Skeletal muscle satellite cell (primary cell): Measurements from ENCODE around the gene ACTL10.

Experiments used
- H3K27me3 ChIP-seq: 2 replicates; pipeline ENCODE4 v1.7.0; 2013; ENCODE audit warnings: low read length; ENCODE audit not compliant: control insufficient read depth, insufficient read depth
- H3K36me3 ChIP-seq: 2 replicates; pipeline ENCODE4 v1.7.0; 2013; ENCODE audit warnings: mild to moderate bottlenecking, control low read depth, low read length; ENCODE audit not compliant: insufficient read depth
- H3K4me1 ChIP-seq: 2 replicates; pipeline ENCODE4 v1.7.0; 2013; ENCODE audit warnings: low read length; ENCODE audit not compliant: control insufficient read depth, insufficient read depth
- H3K4me2 ChIP-seq: 2 replicates; pipeline ENCODE4 v1.7.0; 2013; ENCODE audit warnings: mild to moderate bottlenecking, low read length
- H3K4me3 ChIP-seq: 2 replicates; pipeline ENCODE4 v1.7.0; 2013; ENCODE audit warnings: low read length
- H3K9ac ChIP-seq: 2 replicates; pipeline ENCODE4 v1.7.0; 2013; ENCODE audit warnings: mild to moderate bottlenecking, low read depth, low read length, moderate library complexity
- H3K9me3 ChIP-seq: replicated peaks from 2 replicates; pipeline ENCODE4 v1.7.0; 2013; ENCODE audit warnings: mild to moderate bottlenecking, control low read depth, low read length

ACTL10 gene

GRCh38 chr20:33650753-33651561, 15.8 kb upstream of the ACTL10 start:
- Histone ChIP-seq H3K9me3 (no peaks in the 10 kb centered on the region), H3K27me3 (peaks cover 22% of the 10 kb centered on the region), H3K9ac (no peak overlapping the region), H3K4me3 (no peak overlapping the region), H3K4me2 (no peak overlapping the region), H3K4me1 (peaks cover 25% of the 10 kb centered on the region), H3K36me3 (no peaks in the 10 kb centered on the region)

GRCh38 chr20:33651562-33652048, 15.1 kb upstream of the ACTL10 start:
- no peaks in the 10 kb centered on the region for H3K36me3 ChIP-seq
- peaks cover 22% of the 10 kb centered on the region for H3K27me3 ChIP-seq
- no peak overlapping the region for H3K4me2 ChIP-seq
- no peak overlapping the region for H3K4me3 ChIP-seq
- H3K9ac ChIP-seq = no peak overlapping the region
- H3K9me3 ChIP-seq = no peaks in the 10 kb centered on the region
- peaks cover 25% of the 10 kb centered on the region for H3K4me1 ChIP-seq

- Histone ChIP-seq H3K9me3 (no peaks in the 10 kb centered on the region), H3K4me3 (no peak overlapping the region), H3K27me3 (peaks cover 22% of the 10 kb centered on the region), H3K4me2 (no peak overlapping the region), H3K36me3 (no peaks in the 10 kb centered on the region), H3K9ac (no peak overlapping the region), H3K4me1 (peaks cover 13% of the 10 kb centered on the region)
These were observed 13.4 kb upstream of the ACTL10 start for GRCh38 chr20:33653218-33653899.

GRCh38 chr20:33653900-33654596, 12.7 kb upstream of the ACTL10 start:
- Histone ChIP-seq H3K4me3 (no peak overlapping the region), H3K9me3 (no peaks in the 10 kb centered on the region), H3K4me1 (peaks cover 6% of the 10 kb centered on the region), H3K9ac (no peak overlapping the region), H3K4me2 (no peak overlapping the region), H3K36me3 (peaks cover 5% of the 10 kb centered on the region), H3K27me3 (peaks cover 22% of the 10 kb centered on the region)

- peaks cover 10% of the 10 kb centered on the region for H3K36me3 ChIP-seq
- no peaks in the 10 kb centered on the region for H3K9me3 ChIP-seq
- H3K9ac ChIP-seq = no peak overlapping the region
- no peaks in the 10 kb centered on the region for H3K4me1 ChIP-seq
- peaks cover 17% of the 10 kb centered on the region for H3K27me3 ChIP-seq
- no peak overlapping the region for H3K4me2 ChIP-seq
- H3K4me3 ChIP-seq = no peak overlapping the region
These were observed 12.0 kb upstream of the ACTL10 start for GRCh38 chr20:33654680-33655161.

GRCh38 chr20:33655164-33655563, 11.6 kb upstream of the ACTL10 start:
- no peak overlapping the region for H3K9ac ChIP-seq
- H3K36me3 ChIP-seq = peaks cover 10% of the 10 kb centered on the region
- no peaks in the 10 kb centered on the region for H3K4me1 ChIP-seq
- no peaks in the 10 kb centered on the region for H3K9me3 ChIP-seq
- H3K27me3 ChIP-seq = peaks cover 14% of the 10 kb centered on the region
- no peak overlapping the region for H3K4me2 ChIP-seq
- H3K4me3 ChIP-seq = no peak overlapping the region

GRCh38 chr20:33656010-33656782, 10.5 kb upstream of the ACTL10 start:
- Histone ChIP-seq H3K4me2 (no peak overlapping the region), H3K27me3 (peaks cover 8% of the 10 kb centered on the region), H3K36me3 (peaks cover 10% of the 10 kb centered on the region), H3K9ac (no peak overlapping the region), H3K4me1 (no peaks in the 10 kb centered on the region), H3K4me3 (no peak overlapping the region), H3K9me3 (no peaks in the 10 kb centered on the region)

- H3K36me3 ChIP-seq = peaks cover 10% of the 10 kb centered on the region
- H3K4me2 ChIP-seq = no peak overlapping the region
- H3K4me1 ChIP-seq = no peaks in the 10 kb centered on the region
- H3K27me3 ChIP-seq = no peaks in the 10 kb centered on the region
- H3K4me3 ChIP-seq = no peak overlapping the region
- no peak overlapping the region for H3K9ac ChIP-seq
- no peaks in the 10 kb centered on the region for H3K9me3 ChIP-seq
These were observed 9.7 kb upstream of the ACTL10 start for GRCh38 chr20:33656783-33657703.

- Histone ChIP-seq H3K36me3 (peaks cover 10% of the 10 kb centered on the region), H3K9me3 (no peaks in the 10 kb centered on the region), H3K4me1 (peaks cover under 1% of the 10 kb centered on the region), H3K4me2 (no peak overlapping the region), H3K4me3 (no peak overlapping the region), H3K27me3 (no peaks in the 10 kb centered on the region), H3K9ac (no peak overlapping the region)
These were observed 9.0 kb upstream of the ACTL10 start for GRCh38 chr20:33657704-33658095.

- peaks cover 8% of the 10 kb centered on the region for H3K4me1 ChIP-seq
- H3K4me2 ChIP-seq = no peak overlapping the region
- peaks cover 10% of the 10 kb centered on the region for H3K36me3 ChIP-seq
- H3K27me3 ChIP-seq = no peaks in the 10 kb centered on the region
- no peak overlapping the region for H3K4me3 ChIP-seq
- no peak overlapping the region for H3K9ac ChIP-seq
- H3K9me3 ChIP-seq = no peaks in the 10 kb centered on the region
These were observed 8.2 kb upstream of the ACTL10 start for GRCh38 chr20:33658510-33658909.
